SU-DHL-6 (cell line): Measurements from ENCODE around the gene C2CD3.

Source experiments
- EZH2phosphoT487 ChIP-seq: fragments of 200-600 bp; sonication (generic), shearing (Covaris generic); conservative IDR thresholded peaks from 2 replicates; pipeline ENCODE4 v1.6.1; 2018; ENCODE audit warnings: mild to moderate bottlenecking, antibody characterized with exemption, low read length, moderate library complexity, mixed read lengths
- TF ChIP-seq, protein P1 (sequence below): fragments of 200-600 bp; sonication (generic); IDR thresholded peaks from one replicate; pipeline ENCODE4 v1.5.1; 2017; ENCODE audit warnings: antibody characterized with exemption, mild to moderate bottlenecking, low read length, moderate library complexity; ENCODE audit not compliant: insufficient read depth, poor library complexity, severe bottlenecking

DNA sequence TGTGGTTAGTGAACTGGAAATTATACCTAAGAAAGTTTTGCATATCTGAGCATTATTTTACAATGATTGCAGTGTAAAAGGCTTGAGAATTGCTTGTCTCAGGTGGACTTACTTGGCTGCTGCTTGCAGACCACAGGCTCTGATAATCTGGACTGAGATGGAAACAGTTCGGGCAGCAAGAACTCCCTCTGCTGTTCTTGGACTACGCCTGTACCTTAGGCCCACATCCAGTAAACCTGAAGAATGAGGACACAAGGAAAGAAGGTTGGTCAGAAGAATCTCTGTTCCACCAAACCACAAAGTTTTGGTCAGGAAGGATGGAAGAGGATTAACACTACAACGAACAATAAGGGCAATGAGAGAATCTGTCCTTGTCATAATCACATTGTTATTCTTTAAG is 80.1 kb downstream of the C2CD3 start:
- TF ChIP-seq, protein P1, sequence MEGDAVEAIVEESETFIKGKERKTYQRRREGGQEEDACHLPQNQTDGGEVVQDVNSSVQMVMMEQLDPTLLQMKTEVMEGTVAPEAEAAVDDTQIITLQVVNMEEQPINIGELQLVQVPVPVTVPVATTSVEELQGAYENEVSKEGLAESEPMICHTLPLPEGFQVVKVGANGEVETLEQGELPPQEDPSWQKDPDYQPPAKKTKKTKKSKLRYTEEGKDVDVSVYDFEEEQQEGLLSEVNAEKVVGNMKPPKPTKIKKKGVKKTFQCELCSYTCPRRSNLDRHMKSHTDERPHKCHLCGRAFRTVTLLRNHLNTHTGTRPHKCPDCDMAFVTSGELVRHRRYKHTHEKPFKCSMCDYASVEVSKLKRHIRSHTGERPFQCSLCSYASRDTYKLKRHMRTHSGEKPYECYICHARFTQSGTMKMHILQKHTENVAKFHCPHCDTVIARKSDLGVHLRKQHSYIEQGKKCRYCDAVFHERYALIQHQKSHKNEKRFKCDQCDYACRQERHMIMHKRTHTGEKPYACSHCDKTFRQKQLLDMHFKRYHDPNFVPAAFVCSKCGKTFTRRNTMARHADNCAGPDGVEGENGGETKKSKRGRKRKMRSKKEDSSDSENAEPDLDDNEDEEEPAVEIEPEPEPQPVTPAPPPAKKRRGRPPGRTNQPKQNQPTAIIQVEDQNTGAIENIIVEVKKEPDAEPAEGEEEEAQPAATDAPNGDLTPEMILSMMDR: no peak
- no peak for TF ChIP-seq EZH2phosphoT487
